Suppressor macrophage treated with lipopolysaccharide for 4 hours (primary cell): ENCODE results near the gene CFC1.
"Not testable (repeated sequence)": the region's sequence is repeated elsewhere in the genome, so short reads cannot be mapped to it uniquely, and the experiment has no call there.

ENCODE experiments used
- DNase-seq: peaks from one replicate; pipeline ENCODE4 v3.0.0-alpha.2; 2020

Gene CFC1

GRCh38 chr2:130582970-130583369 is 16.4 kb downstream of the CFC1 start:
- DNase-seq: not testable (repeated sequence)

- not testable (repeated sequence) for DNase-seq
These were observed 17.9 kb downstream of the CFC1 start for GRCh38 chr2:130581491-130581890.

- not testable (repeated sequence) for DNase-seq
These were observed 20.3 kb downstream of the CFC1 start for GRCh38 chr2:130579121-130579520.

- not testable (repeated sequence) for DNase-seq
These were observed 21.8 kb downstream of the CFC1 start for GRCh38 chr2:130577559-130577958.

GRCh38 chr2:130576209-130576784 is 23.1 kb downstream of the CFC1 start:
- DNase-seq: not testable (repeated sequence)

GRCh38 chr2:130574230-130574629 is 25.1 kb downstream of the CFC1 start:
- not testable (repeated sequence) for DNase-seq

- DNase-seq: not testable (repeated sequence)
These were observed 27.4 kb downstream of the CFC1 start for GRCh38 chr2:130571929-130572328.

GRCh38 chr2:130566165-130566564 is 33.2 kb downstream of the CFC1 start:
- not testable (repeated sequence) for DNase-seq

GRCh38 chr2:130556441-130556840 is 42.9 kb downstream of the CFC1 start:
- not testable (repeated sequence) for DNase-seq

GRCh38 chr2:130554178-130554577 is 45.2 kb downstream of the CFC1 start:
- not testable (repeated sequence) for DNase-seq

- not testable (repeated sequence) for DNase-seq
These were observed 49.9 kb downstream of the CFC1 start for GRCh38 chr2:130549475-130549874.

GRCh38 chr2:130548418-130548817 is 51.0 kb downstream of the CFC1 start:
- DNase-seq: not testable (repeated sequence)

- not testable (repeated sequence) for DNase-seq
These were observed 54.4 kb downstream of the CFC1 start for GRCh38 chr2:130544978-130545377.

GRCh38 chr2:130543785-130544528 is 55.4 kb downstream of the CFC1 start:
- not testable (repeated sequence) for DNase-seq

GRCh38 chr2:130542789-130543188 is 56.6 kb downstream of the CFC1 start:
- not testable (repeated sequence) for DNase-seq
